ENCODE measurements around the gene SLC39A2.
"Not testable (repeated sequence)": the region's sequence is repeated elsewhere in the genome, so short reads cannot be mapped to it uniquely, and the experiment has no call there.

SLC39A2 gene

DNA sequence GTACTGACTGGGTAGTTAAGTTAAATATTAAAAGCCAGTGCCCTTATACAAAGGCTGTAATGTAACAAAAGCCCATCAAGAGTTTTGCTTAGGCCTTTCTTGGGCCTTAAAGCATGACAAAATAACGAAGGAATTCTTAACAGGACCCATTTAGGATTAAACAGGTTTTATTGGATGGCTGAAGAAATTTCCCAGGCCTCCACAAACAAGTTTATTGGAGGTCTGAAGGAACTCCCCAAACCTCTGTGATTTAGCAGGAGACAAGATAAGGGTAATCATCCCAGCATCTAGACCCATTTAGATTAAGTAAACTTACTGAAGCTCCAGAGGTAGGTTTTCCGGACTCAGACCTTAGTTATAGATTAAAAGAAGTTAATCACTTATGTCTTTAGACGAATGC lies 10.6 kb downstream of the SLC39A2 start:
- H3K4me1 Mint-ChIP-seq (ENCODE audit: low read depth in 2 of 2); H3K9me3 Mint-ChIP-seq; H3K36me3 Mint-ChIP-seq (ENCODE audit: insufficient read depth); H3K27ac Mint-ChIP-seq; ATAC-seq (replicated peaks); DNase-seq; H3K4me3 Mint-ChIP-seq: not testable (repeated sequence)
- peaks cover 27 to 31% of the 10 kb centered on the region in 2 donors for H3K27me3 Mint-ChIP-seq

DNA sequence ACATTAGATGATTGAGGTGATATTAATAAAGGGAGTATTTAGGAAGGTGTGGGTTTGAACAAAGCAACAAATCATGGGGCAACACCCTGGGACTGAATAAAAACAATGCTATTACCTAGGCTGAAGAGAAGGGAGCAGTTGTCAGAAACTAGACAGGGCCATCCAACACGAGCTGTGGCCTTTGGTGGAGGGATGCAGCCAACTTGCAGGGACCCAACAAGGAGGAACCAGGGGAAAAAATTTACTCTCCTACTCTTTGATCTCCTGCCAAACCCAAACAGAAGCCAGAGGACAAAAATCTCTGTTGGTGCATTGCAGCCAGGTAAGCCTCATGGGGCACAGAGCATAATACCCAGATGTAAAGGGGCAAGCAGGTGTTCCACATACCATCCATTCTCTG lies 12.0 kb downstream of the SLC39A2 start:
- ATAC-seq (replicated peaks) (no peak), DNase-seq (no peak)
- Mint-ChIP-seq H3K4me3 (no peak overlapping the region), H3K27me3 (peaks cover 27 to 31% of the 10 kb centered on the region in 2 donors), H3K9me3 (no peaks in the 10 kb centered on the region), H3K27ac (no peak overlapping the region), H3K4me1 (ENCODE audit: low read depth in 2 of 2) (no peaks in the 10 kb centered on the region), H3K36me3 (ENCODE audit: insufficient read depth) (no peaks in the 10 kb centered on the region)

DNA sequence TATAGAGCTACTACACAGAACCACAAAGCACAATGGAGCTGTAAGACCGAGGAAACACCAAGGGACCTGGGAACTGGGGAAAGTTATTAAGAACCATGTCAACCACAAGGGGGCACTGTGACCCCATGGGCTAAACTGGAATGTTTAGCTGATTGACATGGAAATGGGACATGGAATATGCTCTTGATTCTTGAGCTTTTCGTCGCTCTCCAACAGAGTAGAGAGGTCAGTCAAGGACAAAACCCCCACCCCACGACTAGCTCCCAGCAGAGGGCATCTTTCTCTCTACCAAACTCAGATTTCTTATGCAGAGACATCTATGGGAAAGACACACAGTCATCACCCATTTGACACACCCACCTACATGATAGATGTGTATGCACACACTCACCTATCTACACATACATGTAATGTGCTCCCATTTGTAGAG lies 15.7 kb downstream of the SLC39A2 start:
- peak; percentile 82 for ATAC-seq (replicated peaks)
- H3K9me3 Mint-ChIP-seq, result no peaks in the 10 kb centered on the region

DNA sequence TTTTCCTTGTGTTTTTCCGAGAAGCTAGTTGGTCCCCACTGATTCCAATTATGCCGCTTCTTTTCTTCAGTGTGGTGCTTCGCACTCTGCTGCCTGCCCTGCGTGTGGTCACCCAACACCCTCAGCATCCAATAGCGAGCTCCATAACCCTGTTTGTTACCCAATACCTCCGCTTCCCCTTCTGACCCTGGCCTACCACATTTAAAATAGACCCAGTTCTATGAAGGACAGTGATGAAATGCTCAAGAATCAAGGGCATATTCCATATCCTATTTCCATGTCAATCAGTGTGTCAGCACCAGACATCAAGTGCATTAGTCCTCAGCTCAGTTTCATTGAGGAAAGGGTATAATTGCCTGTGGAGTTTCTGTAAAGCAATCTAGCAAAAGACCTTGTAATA lies 16.2 kb downstream of the SLC39A2 start:
- no peak for ATAC-seq (replicated peaks)

More for the DNA sequence above, 15.7 kb downstream of the SLC39A2 start:
- no peaks in the 10 kb centered on the region for H3K36me3 Mint-ChIP-seq (ENCODE audit: insufficient read depth)
- H3K27me3 Mint-ChIP-seq, result peaks cover 27 to 31% of the 10 kb centered on the region in 2 donors
- no peaks in the 10 kb centered on the region for H3K4me1 Mint-ChIP-seq (ENCODE audit: low read depth in 2 of 2)
- peak; percentile 78 to 84 (median 82) for DNase-seq
- no peak overlapping the region for H3K4me3 Mint-ChIP-seq
- H3K27ac Mint-ChIP-seq, result no peak overlapping the region

DNA sequence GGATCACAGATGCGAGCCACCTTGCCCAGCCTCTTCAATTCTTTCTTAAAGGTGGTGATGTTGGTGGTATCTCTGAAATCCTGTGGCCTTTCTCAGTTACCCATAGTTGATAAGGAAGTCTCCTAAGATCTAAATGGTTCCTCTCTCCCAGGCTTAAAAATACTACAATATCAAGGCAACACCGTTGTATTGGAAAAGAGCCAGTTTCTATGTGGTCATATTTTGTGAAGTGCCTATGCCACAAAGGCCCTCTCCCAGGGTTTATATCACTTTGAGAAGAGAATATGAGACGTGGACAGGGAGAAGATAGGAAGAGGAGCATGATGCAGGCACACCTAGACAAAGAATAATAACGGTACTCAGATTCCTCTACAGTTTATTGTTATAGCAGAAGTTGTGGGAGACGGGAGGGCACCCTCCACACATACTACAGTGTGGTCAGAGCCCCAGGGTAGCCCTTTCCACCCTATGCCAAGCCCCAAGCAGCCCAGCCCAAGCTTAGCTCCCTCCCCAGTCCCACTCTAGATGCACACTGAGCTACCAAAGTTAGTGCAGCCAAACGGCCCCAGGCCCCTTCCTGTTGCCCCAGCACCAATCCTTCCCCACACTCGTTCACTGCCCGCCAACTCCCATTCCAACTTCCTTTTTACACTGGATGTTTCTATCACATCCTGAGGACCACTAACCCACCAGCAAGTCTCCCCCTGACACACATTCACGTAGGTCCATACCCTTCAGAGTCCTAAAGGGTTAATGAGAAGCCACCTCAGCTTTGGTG lies 17.5 kb downstream of the SLC39A2 start:
- no peak overlapping the region for H3K4me3 Mint-ChIP-seq
- H3K27me3 Mint-ChIP-seq, result peaks cover 16 to 21% of the 10 kb centered on the region in 2 donors
- no peaks in the 10 kb centered on the region for H3K9me3 Mint-ChIP-seq
- H3K4me1 Mint-ChIP-seq (ENCODE audit: low read depth in 2 of 2), result no peaks in the 10 kb centered on the region
- no peak for DNase-seq
- H3K36me3 Mint-ChIP-seq (ENCODE audit: insufficient read depth), result no peaks in the 10 kb centered on the region
- H3K27ac Mint-ChIP-seq, result peak overlapping the region in 1 of 2 donors; percentile 47
- no peak for ATAC-seq (replicated peaks)

More for the DNA sequence above, 16.2 kb downstream of the SLC39A2 start:
- Mint-ChIP-seq H3K27ac (no peak overlapping the region), H3K36me3 (ENCODE audit: insufficient read depth) (no peaks in the 10 kb centered on the region), H3K27me3 (peaks cover 27 to 31% of the 10 kb centered on the region in 2 donors), H3K4me1 (ENCODE audit: low read depth in 2 of 2) (no peaks in the 10 kb centered on the region), H3K9me3 (no peaks in the 10 kb centered on the region), H3K4me3 (no peak overlapping the region)
- DNase-seq, result no peak

DNA sequence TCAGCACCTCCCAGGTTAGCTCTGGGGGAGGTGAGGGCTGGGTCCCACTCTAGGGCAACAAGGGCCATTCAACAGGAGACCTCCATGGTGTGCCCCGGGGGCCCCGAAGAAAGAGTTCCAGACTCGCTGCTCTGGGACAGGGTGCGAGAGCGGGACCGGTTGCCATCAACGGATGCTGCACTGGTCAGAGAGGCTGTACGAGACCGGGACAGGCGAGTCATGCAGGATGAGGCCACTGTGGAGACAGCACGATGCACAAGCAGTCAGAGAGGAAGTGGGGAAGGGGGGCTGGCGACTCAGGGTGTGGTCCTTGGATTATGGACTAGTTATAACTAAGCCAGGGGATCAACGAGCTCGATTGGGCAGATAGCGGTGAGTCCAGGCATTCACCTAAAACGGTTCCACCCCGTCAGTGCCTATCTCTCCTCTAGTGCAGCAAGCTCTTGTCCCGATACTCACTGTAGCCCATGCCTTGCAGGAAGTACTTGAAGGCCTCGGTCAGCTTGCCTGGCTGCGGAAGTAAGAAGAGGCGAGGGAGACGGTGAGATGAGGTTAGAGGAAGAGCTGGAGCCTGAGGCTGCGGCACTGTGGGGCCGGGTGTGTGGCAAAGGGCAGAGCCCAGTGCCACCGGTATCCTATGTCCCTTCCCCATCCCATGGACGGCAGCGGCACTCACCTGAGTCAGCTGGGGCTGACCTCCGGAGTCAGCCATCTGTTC lies 18.6 kb downstream of the SLC39A2 start:
- H3K27me3 Mint-ChIP-seq, result peaks cover 5 to 11% of the 10 kb centered on the region in 2 donors
- H3K4me3 Mint-ChIP-seq, result no peak overlapping the region
- H3K4me1 Mint-ChIP-seq (ENCODE audit: low read depth in 2 of 2), result peaks cover 0 to 1% of the 10 kb centered on the region in 2 donors
- DNase-seq (no peak), ATAC-seq (replicated peaks) (no peak)
- H3K9me3 Mint-ChIP-seq, result no peaks in the 10 kb centered on the region
- no peaks in the 10 kb centered on the region for H3K36me3 Mint-ChIP-seq (ENCODE audit: insufficient read depth)
- no peak overlapping the region for H3K27ac Mint-ChIP-seq

DNA sequence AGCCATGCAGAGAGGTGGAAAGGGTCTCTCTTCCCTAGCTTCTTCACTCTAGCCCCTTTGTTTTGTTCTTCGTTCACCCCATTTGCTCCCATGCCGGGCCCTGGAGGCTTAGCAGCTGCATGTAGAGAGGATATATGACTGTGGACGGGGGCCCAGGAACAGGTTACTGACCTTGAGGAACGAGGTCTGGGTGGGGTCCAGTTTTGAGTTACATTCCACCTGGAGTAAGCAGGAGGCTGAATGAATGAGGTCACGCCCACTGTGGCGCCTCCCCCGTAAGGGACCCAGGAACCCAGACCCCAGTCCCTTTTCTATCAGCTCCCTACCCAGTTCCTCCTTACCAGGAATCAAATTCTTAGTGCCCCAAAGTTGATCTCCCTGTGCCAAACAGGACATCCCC lies 19.2 kb downstream of the SLC39A2 start:
- ATAC-seq (replicated peaks) (no peak), DNase-seq (no peak)
- H3K4me1 Mint-ChIP-seq (ENCODE audit: low read depth in 2 of 2), result peaks cover 0 to 2% of the 10 kb centered on the region in 2 donors
- no peak overlapping the region for H3K27ac Mint-ChIP-seq
- H3K36me3 Mint-ChIP-seq (ENCODE audit: insufficient read depth), result no peaks in the 10 kb centered on the region
- H3K27me3 Mint-ChIP-seq, result peaks cover 0 to 7% of the 10 kb centered on the region in 2 donors
- H3K4me3 Mint-ChIP-seq, result no peak overlapping the region
- H3K9me3 Mint-ChIP-seq, result no peaks in the 10 kb centered on the region

DNA sequence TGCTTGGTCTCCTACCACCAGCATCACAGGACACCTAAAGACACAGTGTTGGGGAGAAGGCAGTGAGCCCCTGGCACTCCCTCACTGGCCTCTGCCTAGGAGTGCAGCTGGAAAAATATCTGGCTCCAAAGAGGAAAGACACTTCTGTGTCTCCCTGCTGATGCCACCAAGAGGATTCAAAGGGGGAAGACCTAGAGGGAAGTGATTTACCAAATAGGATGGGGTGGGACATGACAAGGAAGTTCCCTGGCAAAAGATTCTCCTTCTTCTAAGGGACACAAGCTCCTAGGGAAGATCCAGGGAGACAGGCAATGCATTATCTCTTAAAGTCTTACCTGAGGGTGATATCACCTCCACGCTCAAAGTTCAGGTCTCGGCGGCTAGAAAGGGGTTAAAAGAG lies 19.7 kb downstream of the SLC39A2 start:
- H3K9me3 Mint-ChIP-seq, result no peaks in the 10 kb centered on the region
- no peak for DNase-seq
- H3K27me3 Mint-ChIP-seq, result peaks cover 0 to 5% of the 10 kb centered on the region in 2 donors
- no peaks in the 10 kb centered on the region for H3K36me3 Mint-ChIP-seq (ENCODE audit: insufficient read depth)
- H3K27ac Mint-ChIP-seq, result no peak overlapping the region
- H3K4me3 Mint-ChIP-seq, result no peak overlapping the region
- ATAC-seq (replicated peaks), result no peak
- peaks cover 0 to 4% of the 10 kb centered on the region in 2 donors for H3K4me1 Mint-ChIP-seq (ENCODE audit: low read depth in 2 of 2)

DNA sequence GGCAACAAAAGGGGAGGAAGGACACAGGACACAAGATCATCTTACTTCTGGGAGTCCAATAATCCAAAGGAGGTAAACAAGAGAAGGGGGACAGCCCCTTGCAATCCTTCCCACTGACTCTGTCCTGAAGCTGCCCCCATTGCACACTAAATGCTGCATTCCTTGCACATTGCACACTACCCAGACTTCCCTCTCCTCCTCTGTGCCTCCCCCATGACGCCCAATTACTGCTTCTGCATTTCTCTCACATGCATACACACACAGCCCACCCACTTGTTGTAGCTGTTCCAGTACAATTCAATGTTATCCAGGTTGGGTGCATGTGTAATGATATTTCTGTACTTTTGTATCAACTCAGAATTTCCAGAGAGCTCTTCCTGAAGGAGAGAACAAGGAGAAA lies 20.3 kb downstream of the SLC39A2 start:
- no peak for DNase-seq
- H3K4me3 Mint-ChIP-seq, result no peak overlapping the region
- no peak overlapping the region for H3K27ac Mint-ChIP-seq
- H3K27me3 Mint-ChIP-seq, result no peaks in the 10 kb centered on the region
- ATAC-seq (replicated peaks), result no peak
- peaks cover 6% of the 10 kb centered on the region for H3K36me3 Mint-ChIP-seq (ENCODE audit: insufficient read depth)
- no peaks in the 10 kb centered on the region for H3K9me3 Mint-ChIP-seq
- H3K4me1 Mint-ChIP-seq (ENCODE audit: low read depth in 2 of 2), result peaks cover 6 to 10% of the 10 kb centered on the region in 2 donors

DNA sequence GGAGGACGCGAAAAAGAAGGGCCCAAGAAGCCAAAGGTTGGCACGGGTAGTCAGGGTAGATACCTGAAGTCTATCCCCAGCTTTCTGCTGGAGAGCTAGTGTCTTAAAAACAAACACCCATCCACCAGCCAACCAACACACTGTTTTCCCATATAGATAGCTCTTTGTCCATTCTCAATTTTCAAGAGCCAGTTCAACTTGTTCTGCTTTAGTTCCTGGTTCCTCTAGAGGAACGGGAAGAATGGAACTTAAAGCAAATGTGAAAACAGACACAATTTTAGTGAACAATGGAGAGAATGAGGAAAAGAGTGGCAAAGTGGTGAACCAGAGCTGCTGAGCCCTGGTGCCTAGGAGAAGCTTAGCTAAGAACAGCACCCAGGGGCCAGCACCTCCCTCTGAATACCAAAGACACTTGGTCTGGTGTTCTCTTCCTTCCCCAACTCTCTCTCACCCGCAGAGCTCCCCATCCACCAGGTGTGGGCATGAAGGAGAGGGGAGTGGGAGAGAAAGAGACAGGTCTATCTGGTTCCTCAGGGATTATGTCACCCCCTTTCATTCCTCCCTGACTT lies 22.0 kb downstream of the SLC39A2 start:
- Mint-ChIP-seq H3K36me3 (ENCODE audit: insufficient read depth) (peaks cover 6% of the 10 kb centered on the region), H3K27ac (peak overlapping the region in 1 of 2 donors; percentile 4), H3K4me1 (ENCODE audit: low read depth in 2 of 2) (peaks cover 10 to 15% of the 10 kb centered on the region in 2 donors)

DNA sequence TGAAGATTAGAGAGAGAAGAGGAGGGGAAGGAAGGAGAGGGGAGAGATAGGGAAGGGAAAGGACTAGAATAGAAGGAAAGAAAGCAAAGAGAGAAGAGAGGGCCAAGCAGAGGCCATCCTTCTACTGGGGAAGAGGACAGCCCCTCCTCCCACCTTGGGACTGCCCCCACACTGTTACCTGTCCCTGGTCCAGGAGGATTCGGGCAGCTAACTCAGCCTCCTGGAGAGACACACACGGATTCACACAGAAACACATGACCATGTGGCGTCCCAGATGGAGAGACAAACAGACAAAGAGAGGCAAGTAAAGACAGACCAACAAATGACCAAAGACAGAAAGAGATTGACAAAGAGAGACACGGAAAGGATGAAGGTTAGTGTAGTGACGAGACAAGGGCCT lies 23.6 kb downstream of the SLC39A2 start:
- Mint-ChIP-seq H3K4me1 (ENCODE audit: low read depth in 2 of 2) (peaks cover 10 to 15% of the 10 kb centered on the region in 2 donors), H3K36me3 (ENCODE audit: insufficient read depth) (peaks cover 6% of the 10 kb centered on the region), H3K27ac (no peak overlapping the region), H3K4me3 (peak overlapping the region in 1 of 2 donors; percentile 4), H3K9me3 (no peaks in the 10 kb centered on the region), H3K27me3 (no peaks in the 10 kb centered on the region)
- no peak for DNase-seq
- no peak for ATAC-seq (replicated peaks)

More for the DNA sequence above, 22.0 kb downstream of the SLC39A2 start:
- DNase-seq, result no peak
- no peak for ATAC-seq (replicated peaks)
- Mint-ChIP-seq H3K27me3 (no peaks in the 10 kb centered on the region), H3K9me3 (no peaks in the 10 kb centered on the region), H3K4me3 (no peak overlapping the region)

DNA sequence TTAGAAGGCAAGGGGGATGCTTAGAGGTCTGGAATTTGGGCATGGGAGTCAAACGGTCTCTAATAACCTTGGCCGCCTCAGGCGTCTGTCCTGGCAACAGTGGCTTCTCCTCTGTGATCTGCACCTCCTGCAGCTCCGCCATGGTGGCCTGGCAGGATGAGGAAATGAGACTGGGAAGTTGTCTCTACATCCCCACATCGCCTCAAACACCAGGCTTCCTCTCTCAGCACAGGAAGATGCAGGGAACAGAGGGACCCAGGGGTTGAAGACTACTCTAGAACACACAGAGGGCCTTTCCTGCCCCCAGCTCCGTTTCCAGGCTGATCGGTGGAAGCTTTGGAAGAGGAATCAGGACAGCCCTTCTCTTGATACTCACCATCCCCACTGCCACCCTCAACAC lies 24.1 kb downstream of the SLC39A2 start:
- Mint-ChIP-seq H3K4me3 (peak overlapping the region in 1 of 2 donors; percentile 4), H3K27me3 (no peaks in the 10 kb centered on the region), H3K27ac (no peak overlapping the region), H3K36me3 (ENCODE audit: insufficient read depth) (peaks cover 6% of the 10 kb centered on the region), H3K4me1 (ENCODE audit: low read depth in 2 of 2) (peaks cover 10 to 15% of the 10 kb centered on the region in 2 donors), H3K9me3 (no peaks in the 10 kb centered on the region)
- no peak for ATAC-seq (replicated peaks)
- DNase-seq, result no peak

DNA sequence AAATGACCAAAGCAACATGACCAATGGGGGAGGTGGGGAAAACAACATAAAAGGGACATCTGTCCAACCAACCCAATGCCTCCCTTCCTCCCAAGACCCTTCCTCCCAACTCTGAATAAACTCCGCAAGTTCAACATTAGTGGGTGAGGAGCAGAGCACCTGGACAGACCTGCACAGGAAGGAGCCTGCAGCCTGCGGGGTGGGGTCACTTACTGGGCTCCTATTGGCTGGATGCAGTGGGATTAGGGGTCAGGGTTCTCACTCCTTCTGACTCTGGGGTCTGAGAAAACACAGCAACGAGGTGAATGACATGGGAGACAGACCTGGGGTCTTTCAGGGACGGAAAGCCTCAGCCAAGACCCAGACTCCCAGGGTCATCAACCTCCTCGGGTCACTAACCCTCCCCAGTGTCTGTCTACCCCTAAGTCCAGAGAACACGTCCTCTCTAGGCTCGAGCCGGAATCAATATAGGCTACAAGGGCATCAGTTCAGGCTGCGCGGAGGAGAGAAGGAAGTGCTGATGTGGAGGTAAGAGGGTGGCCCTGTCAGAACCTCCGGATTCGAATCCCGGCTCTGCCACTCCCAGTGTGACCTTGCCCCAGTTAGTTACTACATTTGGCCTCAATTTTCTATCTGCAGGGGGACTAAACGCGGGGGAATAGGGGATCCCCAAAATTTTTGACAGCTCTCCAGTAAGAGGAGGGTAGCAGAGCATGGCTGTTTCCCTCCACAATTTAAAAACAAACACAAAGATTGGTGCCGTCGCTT lies 24.9 kb downstream of the SLC39A2 start:
- peaks cover 10 to 15% of the 10 kb centered on the region in 2 donors for H3K4me1 Mint-ChIP-seq (ENCODE audit: low read depth in 2 of 2)
- H3K27ac Mint-ChIP-seq, result peak overlapping the region; percentile 64 to 72
- ATAC-seq (replicated peaks) (peak; percentile 11), DNase-seq (no peak)
- H3K27me3 Mint-ChIP-seq, result no peaks in the 10 kb centered on the region
- H3K36me3 Mint-ChIP-seq (ENCODE audit: insufficient read depth), result peaks cover 6% of the 10 kb centered on the region
- peak overlapping the region; percentile 88 to 90 for H3K4me3 Mint-ChIP-seq
- no peaks in the 10 kb centered on the region for H3K9me3 Mint-ChIP-seq
